A549 treated with GW870086 at 1 μM for 4 hours (cell line): ENCODE data around the gene NOA1. TPM values are rescaled to one million over a fixed set of nuclear protein-coding genes. Genes with fewer than 3 reads are reported as not detected.

ENCODE experiments used
- total RNA-seq: library from RNA; stranded (reverse); fragments of 200-300 nt; extraction: Qiagen RNA extraction; gene quantifications from 5 replicates; pipeline ENCODE4 v1.2.3, GENCODE V29; 2022; ENCODE audit warnings: low read depth

NOA1 gene
- total RNA-seq, result 13.9 to 17.5 TPM (median 15.8 TPM) in 5 replicates

DNA sequence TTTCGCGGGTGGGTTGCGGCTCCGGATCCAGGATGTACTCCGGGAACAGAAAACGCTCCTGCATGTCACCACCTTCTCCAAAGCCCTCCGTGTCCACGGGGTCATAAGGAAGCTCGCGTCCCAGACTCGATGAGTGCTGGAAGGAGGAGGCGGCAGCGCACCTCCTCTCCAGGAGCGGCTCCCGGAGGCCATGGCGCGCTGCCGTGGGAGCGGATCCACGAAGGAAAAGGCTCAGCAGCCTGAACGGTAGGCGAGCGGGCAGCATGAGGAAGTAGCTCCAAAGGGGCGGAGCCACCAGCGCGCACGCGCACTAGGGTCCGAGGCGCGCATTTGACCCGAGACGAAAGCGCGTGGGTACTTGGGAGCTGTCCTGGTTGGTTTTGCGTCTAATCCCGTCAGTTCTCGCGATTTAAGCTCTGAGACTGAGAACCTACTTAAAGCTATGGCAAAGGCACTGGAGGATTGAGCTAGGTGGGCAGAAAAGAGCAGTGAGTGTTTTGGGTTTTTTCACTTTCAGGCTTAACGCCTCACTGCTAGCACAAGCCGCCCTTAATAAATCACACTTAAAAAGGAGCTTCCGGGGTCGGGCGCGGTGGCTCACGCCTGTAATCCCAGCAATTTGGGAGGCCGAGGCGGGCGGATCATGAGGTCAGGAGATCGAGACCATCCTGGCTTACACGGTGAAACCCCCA lies at the start of gene NOA1:
TSS of gene NOA1 (minus strand) at position 286 of the 692 bp plus-strand sequence. CDS start at position 265, 21 bp downstream.

DNA sequence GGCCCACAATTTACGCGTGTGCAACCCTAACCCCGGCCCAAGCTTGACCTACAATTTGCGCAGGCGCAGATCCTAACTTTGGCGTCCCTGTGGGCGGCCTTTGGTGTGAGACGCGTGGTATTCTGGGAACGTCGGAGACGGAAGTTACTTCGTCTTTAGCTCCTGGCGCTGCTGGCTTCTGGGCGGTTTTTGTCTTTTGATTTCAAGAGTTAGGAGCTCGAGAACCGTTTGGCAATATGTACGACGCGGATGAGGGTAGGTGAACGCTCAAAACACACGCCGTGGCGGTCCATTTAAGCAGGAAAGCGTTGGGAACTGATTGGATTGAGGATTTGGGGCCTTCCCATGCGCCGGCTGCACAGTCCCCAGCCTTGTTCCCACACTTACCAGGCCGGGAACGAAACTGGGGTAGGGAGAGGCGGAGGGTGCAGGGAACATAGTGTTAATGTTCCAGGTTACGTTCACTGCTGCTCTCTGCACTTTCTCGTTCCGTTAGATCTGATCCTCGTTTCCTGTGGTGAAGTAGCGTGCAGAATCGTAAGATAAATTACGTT lies 1.4 kb upstream of the NOA1 start, which contains the start of gene POLR2B:
TSS of gene POLR2B (plus strand) at position 147 of the 554 bp plus-strand sequence. CDS start at position 237, 90 bp downstream.

Other genes with a start within 250 kb of the NOA1 start
- gene SPINK2, start 155.9 kb downstream of the NOA1 start, total RNA-seq, result 0.49 TPM in 1 of 5 replicates, not detected in the others
- 6.1 to 8.8 TPM (median 7.9 TPM) in 5 replicates for gene REST, start 69.7 kb downstream of the NOA1 start, total RNA-seq
- 59.5 to 71.6 TPM (median 68.4 TPM) in 5 replicates for gene POLR2B, start 1.3 kb upstream of the NOA1 start, total RNA-seq
- 199 to 338 TPM (median 251 TPM) in 5 replicates for gene IGFBP7, start 132.8 kb upstream of the NOA1 start, total RNA-seq